Uterus (tissue), 4 donors: Measurements from ENCODE around the gene DGKI. TPM values are rescaled to one million over a fixed set of nuclear protein-coding genes. Genes with fewer than 3 reads are reported as not detected.

ENCODE experiments used
- DNase-seq, 2 donors: peaks; one replicate each; pipeline ENCODE4 v3.0.0-alpha.2; 2019 to 2020
- H3K27ac ChIP-seq, 2 donors: fragments of 200-600 bp; sonication (generic); 1 replicate in 1 of 2; 2 replicates in 1 of 2; pipeline ENCODE4 v1.5.1; 2016 to 2018
- H3K27me3 ChIP-seq, 2 donors: fragments of 200-600 bp; sonication (generic); one replicate each; pipeline ENCODE4 v1.5.1; 2018 to 2019; ENCODE audit warnings: control low read depth in 1 of 2
- H3K36me3 ChIP-seq, 2 donors: fragments of 200-600 bp; sonication (generic); one replicate each; pipeline ENCODE4 v1.5.1; 2019; ENCODE audit warnings: control low read depth in 1 of 2
- H3K4me1 ChIP-seq, 2 donors: fragments of 200-600 bp; sonication (generic); one replicate each; pipeline ENCODE4 v1.5.1; 2018 to 2019; ENCODE audit warnings: control low read depth in 1 of 2
- H3K4me3 ChIP-seq, 2 donors: fragments of 200-600 bp; sonication (generic); 1 replicate in 1 of 2; 2 replicates in 1 of 2; pipeline ENCODE4 v1.5.1; 2018 to 2019; ENCODE audit warnings: mild to moderate bottlenecking in 1 of 2
- H3K9me3 ChIP-seq, 2 donors: fragments of 200-600 bp; sonication (generic); one replicate each; pipeline ENCODE4 v1.5.1; 2019; ENCODE audit warnings: control low read depth in 1 of 2
- CTCF ChIP-seq, 4 experiments: fragments of 200-600 bp in 2 of 4; fragments of 450-650 bp in 2 of 4; sonication (generic) in 2 of 4; IDR thresholded peaks; one replicate each; pipeline ENCODE4 v1.5.1; 2016 to 2019; ENCODE audit warnings: antibody characterized with exemption in 4 of 4, mild to moderate bottlenecking in 2 of 4, moderate library complexity in 1 of 4
- POLR2A ChIP-seq, 2 donors: fragments of 450-650 bp; IDR thresholded peaks; one replicate each; pipeline ENCODE4 v1.6.1; 2016; ENCODE audit warnings: antibody characterized with exemption in 2 of 2, mild to moderate bottlenecking in 1 of 2, moderate library complexity in 1 of 2
- intact Hi-C: fragments of 100-400 bp; cut with DNase I; formaldehyde crosslinking; loops from one replicate; pipeline ENCODE4 v1.15.1; 2023; ENCODE audit warnings: low total_unique reads
- total RNA-seq, 4 donors: library from RNA; depleted of rRNA in 3 of 4; stranded (reverse); fragments of >200 nt in 3 of 4; gene quantifications; one replicate each; pipeline versions ENCODE4 v1.1.0 to v1.2.4, GENCODE V29; 2014 to 2023
- donor health status: DM: yes; HTN: yes; CAD: no.

Gene DGKI
- total RNA-seq, 4 donors from 2014 or later: 1.0 to 8.5 (median 4.1) TPM

- TF ChIP-seq CTCF (IDR thresholded peaks at IDR 0.05) (no peak), POLR2A (IDR thresholded peaks at IDR 0.05) (no peak)
Measured at GRCh38 chr7:137527634-137528033, 319.1 kb downstream of the DGKI start.

GRCh38 chr7:137523171-137523570 lies 323.6 kb downstream of the DGKI start:
- TF ChIP-seq POLR2A (IDR thresholded peaks at IDR 0.05) (no peak), CTCF (IDR thresholded peaks at IDR 0.05) (no peak)
- Histone ChIP-seq H3K27ac (no peak overlapping the region), H3K4me3 (no peak overlapping the region), H3K9me3 (no peaks in the 10 kb centered on the region), H3K4me1 (no peaks in the 10 kb centered on the region), H3K27me3 (no peaks in the 10 kb centered on the region), H3K36me3 (no peaks in the 10 kb centered on the region)
- intact Hi-C loops: no loop called here
- no peak for DNase-seq

More at GRCh38 chr7:137527634-137528033, 319.1 kb downstream of the DGKI start:
- H3K27me3 ChIP-seq: no peaks in the 10 kb centered on the region
- intact Hi-C loops: no loop called here
- DNase-seq: no peak
- H3K27ac ChIP-seq: no peak overlapping the region
- H3K36me3 ChIP-seq: no peaks in the 10 kb centered on the region
- H3K4me1 ChIP-seq: no peaks in the 10 kb centered on the region
- H3K4me3 ChIP-seq: no peak overlapping the region
- no peaks in the 10 kb centered on the region for H3K9me3 ChIP-seq

- no peaks in the 10 kb centered on the region for H3K4me1 ChIP-seq
- intact Hi-C loops: no loop called here
- H3K36me3 ChIP-seq: no peaks in the 10 kb centered on the region
- no peak for DNase-seq
- H3K27me3 ChIP-seq: no peaks in the 10 kb centered on the region
- no peak overlapping the region for H3K4me3 ChIP-seq
- no peak for TF ChIP-seq POLR2A (IDR thresholded peaks at IDR 0.05)
- no peak for TF ChIP-seq CTCF (IDR thresholded peaks at IDR 0.05)
- no peak overlapping the region for H3K27ac ChIP-seq
- H3K9me3 ChIP-seq: no peaks in the 10 kb centered on the region
Measured at GRCh38 chr7:137521451-137521850, 325.3 kb downstream of the DGKI start.

GRCh38 chr7:137519947-137520346 lies 326.8 kb downstream of the DGKI start:
- no peak for DNase-seq
- no peak for TF ChIP-seq POLR2A (IDR thresholded peaks at IDR 0.05)
- no peak for TF ChIP-seq CTCF (IDR thresholded peaks at IDR 0.05)
- Histone ChIP-seq H3K27me3 (no peaks in the 10 kb centered on the region), H3K36me3 (no peaks in the 10 kb centered on the region), H3K4me3 (no peak overlapping the region), H3K9me3 (no peaks in the 10 kb centered on the region), H3K4me1 (no peaks in the 10 kb centered on the region), H3K27ac (no peak overlapping the region)
- intact Hi-C loops: no loop called here

- TF ChIP-seq CTCF (IDR thresholded peaks at IDR 0.05) (no peak), POLR2A (IDR thresholded peaks at IDR 0.05) (no peak)
- H3K4me1 ChIP-seq: no peaks in the 10 kb centered on the region
- no peaks in the 10 kb centered on the region for H3K27me3 ChIP-seq
- no peak overlapping the region for H3K4me3 ChIP-seq
- H3K27ac ChIP-seq: no peak overlapping the region
- no peaks in the 10 kb centered on the region for H3K36me3 ChIP-seq
- no peaks in the 10 kb centered on the region for H3K9me3 ChIP-seq
- intact Hi-C loops: no loop called here
- DNase-seq: no peak
Measured at GRCh38 chr7:137519181-137519691, 327.5 kb downstream of the DGKI start.
